ENCODE results near the gene ZNF335.

Gene ZNF335

DNA sequence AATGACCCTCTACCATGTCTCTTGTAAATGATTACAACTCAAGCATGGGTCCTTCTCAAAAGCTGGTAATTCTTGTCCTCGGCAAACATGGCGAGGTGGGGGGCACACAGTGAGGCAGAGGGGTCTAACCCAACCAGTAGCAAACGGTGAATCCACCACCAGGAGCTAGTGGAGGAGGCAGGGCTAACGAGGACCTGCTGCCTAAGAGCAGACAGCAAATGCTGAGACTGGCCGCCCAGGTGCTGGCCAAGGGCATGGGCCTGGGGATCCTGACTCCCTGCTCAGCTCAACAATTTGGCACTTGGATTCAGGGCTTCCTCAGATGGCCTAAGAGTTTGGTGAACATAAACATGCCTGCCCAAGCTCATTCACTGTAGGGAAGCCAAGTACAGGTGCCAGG lies 19.1 kb downstream of the ZNF335 start:
- DNase-seq (ENCODE audit: low read depth in 2 of 2): no peak

DNA sequence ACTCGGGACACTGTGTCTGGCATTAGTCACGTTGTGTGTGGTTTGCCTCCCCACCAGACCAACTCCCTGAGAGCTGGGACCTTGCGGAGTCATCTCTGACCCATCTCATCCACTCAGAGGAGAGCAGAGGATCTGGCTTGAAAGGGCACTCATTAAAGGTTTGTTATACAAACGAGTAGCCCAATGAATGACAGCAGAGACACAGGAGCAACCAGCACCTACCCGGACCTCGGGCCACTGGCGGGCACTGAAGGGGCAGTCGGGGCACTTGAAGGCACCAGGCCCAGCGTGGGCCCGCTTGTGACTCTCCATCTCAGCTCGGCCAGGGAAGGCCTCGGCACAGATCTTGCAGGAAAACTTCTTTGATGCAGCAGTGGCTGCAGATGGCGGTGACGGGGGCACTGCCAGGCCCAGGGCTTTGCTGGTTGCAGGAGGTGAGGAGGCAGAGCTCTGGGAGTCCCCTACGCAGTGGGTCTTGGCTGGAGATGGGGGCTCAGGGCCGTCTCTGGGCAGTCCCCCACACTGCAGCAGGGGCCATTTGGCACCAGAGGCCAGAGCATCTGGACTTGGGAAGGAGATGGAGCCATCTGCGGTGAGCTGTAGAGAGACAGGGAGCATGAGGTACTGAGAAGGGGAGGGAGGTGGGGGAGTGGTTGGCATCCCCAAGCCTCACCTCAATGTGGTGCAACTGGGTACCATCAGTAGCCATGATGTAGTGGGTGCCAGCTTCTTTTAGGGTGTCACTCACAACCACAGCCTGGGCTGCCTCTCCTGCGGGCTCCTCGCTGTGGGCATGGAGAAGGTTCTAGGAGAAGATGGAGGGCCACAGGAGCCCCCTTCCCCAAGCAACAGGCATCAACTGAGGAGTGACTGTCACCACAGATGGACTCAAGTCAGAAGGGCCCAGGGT lies 19.8 kb downstream of the ZNF335 start:
- DNase-seq (ENCODE audit: low read depth in 2 of 2): no peak

DNA sequence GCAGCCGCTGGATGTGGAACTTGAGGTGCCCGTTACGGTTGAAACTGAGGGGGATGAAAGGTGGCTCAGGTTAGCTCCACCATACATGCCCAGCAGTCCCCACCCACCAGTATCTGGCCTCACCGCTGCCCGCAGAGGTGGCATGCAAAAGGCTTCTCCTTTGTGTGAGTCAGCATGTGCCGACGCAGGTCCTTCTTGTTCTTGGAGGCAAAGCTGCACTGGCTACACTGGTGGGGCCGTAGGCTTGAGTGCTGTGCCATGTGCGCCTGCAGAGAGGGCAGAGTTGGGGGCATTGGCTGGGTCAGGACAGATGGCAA lies 21.7 kb downstream of the ZNF335 start:
- no peak for DNase-seq (ENCODE audit: low read depth in 2 of 2)

DNA sequence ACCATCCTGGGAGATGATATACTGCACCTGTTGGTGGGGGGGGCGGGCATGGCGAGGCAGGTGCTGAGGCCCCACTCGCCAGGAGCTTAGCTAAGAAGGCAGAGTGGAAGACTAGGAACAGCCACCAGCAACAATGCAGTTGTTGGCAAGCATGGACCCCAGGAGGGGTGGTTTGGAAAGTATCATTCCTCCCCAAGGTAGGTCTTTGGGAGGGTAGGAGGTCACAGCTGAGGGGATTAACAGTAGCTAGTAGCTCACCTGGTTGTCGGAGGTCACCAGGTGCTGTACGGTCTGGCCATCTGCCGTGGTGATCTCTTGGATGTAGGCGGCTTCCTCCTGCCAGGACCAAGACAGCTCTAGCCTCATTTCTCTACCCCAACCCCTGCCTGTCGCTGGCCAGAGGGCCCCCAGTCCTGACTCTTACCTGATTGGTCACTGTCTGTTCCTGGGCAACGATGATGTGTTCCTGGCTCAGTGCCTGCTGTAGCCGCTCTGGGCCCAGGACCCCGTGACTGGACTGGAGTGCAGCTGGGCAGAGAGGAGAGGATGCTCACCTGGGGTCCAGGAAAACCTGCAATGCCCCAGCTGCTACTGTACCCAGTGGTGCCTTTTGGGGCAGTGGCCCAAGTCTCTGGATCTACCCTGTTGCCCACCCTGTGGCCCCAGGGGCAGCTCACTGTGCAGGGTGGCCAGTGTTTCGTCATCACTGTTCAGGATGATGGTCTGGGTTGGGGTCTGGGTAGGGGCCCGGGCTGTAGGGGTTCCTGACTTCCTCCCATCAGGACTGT lies 22.3 kb downstream of the ZNF335 start:
- DNase-seq (ENCODE audit: low read depth in 2 of 2): no peak

DNA sequence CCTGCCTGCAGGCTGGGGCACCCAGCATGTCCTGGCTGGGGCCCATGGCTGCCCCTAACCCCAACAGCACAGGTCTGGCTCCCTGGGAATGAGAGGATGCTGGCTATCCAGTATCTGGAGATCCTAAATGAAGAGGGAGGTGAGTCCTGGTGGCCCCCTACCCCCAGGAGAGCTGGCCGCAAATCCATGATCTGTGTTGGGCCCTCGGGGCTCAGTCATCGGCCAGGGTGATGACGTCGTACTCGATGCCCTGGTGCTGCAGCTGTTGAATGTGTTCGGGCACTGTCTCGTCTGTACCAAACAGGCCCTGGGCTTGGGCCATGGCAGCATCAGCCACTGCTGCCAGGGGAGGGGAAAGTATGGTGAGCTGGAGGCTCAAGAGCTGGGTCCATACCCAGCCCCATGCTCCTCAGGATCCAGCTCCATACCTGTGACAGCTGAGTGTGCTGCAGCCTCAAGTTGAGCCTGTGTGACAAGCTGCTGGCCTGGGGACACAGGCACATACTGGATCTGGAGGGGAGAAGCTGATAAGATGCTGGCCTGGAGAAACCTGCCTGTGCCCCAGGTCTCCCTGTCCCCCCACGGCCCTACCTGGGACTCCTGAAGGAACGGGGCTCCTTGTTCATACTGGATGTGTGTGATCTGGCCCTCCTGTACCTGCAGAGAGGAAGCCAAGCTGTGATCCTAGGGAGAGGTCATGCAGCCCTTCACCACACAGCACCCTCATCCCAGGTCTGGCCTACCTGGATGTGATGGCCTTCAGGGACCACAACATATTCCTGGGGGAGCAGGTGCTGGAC lies 23.1 kb downstream of the ZNF335 start:
- no peak for DNase-seq (ENCODE audit: low read depth in 2 of 2)

DNA sequence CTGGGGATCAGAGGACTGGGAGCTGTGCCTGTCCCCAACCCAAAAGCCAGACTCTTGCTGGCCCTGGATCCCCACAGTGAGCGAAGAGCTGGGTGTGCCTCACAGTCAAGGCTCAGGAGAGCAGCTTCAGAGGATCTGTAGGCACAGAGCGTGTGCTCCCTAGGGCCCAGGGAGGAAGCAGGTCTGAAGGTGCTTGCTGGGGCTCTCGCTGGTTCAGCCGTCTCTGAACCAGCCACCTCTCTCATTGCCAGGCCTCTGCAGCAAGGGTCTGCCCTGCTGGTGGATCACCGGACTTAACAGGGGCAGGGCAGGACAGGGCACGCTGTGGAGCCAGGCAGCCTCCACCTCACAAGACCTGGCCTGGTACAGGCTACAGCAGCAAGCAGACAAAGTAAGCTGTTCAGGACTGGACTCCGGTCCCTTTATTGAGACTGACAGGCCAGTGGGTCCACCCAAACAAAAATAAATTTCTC lies 23.7 kb downstream of the ZNF335 start:
- DNase-seq (ENCODE audit: low read depth in 2 of 2): no peak

DNA sequence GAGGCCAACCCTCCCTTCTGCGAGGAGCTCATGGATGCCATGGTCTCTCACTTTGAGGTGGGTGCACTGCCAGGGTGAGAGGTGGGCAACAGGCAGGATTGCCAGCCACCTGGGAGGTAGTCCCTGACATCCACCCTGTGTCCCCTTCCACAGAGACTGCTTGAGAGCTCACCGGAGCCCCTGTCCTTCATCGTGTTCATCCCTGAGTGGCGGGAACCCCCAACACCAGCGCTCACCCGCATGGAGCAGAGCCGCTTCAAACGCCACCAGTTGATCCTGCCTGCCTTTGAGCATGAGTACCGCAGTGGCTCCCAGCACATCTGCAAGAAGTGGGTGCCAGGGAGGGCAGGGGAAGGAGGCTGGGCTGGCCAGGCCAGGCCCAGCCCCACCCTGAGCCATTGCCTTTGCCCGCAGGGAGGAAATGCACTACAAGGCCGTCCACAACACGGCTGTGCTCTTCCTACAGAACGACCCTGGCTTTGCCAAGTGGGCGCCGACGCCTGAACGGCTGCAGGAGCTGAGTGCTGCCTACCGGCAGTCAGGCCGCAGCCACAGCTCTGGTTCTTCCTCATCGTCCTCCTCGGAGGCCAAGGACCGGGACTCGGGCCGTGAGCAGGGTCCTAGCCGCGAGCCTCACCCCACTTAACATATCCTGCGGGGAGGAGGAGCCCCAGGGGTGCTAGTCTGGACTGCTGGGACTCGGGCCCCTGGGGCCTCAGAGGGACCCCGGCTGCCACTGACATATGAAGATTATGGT lies 24.7 kb downstream of the ZNF335 start:
- no peak for DNase-seq (ENCODE audit: low read depth in 2 of 2)

DNA sequence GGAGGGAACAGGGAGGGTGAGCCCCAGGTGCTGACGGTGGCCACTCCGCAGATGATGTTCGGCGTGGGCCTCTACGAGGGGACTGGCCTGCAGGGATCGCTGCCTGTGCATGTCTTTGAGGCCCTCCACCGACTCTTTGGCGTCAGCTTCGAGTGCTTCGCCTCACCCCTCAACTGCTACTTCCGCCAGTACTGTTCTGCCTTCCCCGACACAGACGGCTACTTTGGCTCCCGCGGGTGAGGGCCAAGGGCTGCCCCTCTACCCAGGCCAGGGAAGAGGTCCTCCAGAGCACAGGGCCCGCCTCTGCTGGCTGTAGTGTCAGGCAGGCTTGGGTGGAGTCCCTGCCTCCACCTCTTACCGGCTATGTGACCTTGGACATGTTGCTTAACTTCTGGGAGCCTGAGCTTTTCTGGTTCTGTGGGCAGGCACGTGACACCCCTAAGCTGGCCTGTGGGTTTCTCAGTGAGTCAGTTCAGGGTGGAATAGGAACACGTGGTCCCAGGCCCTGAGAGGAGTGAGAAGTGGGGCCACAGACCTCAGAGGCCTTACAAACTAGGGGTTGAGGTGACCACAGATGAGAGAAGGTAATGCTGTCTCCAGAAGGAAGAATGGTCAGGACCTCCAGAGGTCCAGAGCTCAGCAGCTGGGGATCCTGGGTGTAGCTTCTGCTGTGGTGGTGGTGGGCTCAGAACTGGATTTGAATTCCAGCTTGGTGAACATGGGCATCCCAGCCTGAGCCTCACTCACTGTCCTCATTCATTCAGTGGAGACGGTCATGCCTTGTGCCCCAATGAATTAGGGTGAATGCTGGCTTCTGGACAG lies 25.6 kb downstream of the ZNF335 start:
- DNase-seq (ENCODE audit: low read depth in 2 of 2): no peak

DNA sequence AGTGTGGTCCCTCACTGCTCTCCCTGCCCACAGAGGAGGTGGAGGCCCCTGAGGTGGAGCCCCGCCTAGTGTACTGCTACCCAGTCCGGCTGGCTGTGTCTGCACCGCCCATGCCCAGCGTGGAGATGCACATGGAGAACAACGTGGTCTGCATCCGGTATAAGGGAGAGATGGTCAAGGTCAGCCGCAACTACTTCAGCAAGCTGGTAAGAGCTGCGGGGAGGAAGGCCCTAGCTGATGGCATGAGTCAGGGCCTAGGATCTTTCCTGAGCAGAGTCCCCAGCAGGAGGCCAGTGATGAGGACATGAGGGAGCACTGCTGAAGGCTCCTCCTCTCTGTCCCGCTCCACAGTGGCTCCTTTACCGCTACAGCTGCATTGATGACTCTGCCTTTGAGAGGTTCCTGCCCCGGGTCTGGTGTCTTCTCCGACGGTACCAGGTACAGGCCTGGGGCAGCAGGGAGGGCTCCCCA lies 26.3 kb downstream of the ZNF335 start:
- no peak for DNase-seq (ENCODE audit: low read depth in 2 of 2)

DNA sequence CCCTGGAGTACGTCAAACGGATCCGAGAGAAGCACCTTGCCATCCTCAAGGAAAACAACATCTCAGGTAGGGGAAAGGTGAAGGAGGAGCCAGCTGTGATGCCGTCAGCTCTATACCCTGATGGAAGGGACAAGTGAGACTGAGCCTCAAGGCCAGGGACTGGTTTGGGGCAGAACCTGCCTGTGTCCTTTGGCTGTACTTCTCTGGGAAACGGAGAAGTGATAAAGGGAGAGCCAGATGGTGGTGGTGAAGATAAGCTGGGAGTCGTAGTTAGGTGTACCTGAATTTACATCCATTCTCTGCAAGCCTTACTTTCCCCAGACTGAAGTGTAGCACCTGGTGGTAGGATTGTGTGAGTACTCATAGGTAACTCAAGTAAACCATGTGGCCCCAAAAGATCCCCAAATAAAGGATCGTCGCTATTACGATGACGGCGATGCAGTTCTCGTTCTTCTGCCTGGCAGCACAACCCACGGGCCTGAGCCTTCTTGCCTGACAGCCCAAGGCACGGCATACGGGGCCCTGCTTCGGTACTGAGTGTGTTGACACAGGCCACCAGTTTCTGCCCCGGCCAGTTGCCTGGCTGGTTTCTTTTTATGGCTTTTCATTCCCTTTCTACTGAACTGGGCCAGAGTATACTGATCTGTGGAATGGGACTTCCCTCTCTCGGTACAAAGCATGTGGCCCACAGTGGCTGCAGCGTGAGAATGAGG lies 26.9 kb downstream of the ZNF335 start:
- no peak for DNase-seq (ENCODE audit: low read depth in 2 of 2)

DNA sequence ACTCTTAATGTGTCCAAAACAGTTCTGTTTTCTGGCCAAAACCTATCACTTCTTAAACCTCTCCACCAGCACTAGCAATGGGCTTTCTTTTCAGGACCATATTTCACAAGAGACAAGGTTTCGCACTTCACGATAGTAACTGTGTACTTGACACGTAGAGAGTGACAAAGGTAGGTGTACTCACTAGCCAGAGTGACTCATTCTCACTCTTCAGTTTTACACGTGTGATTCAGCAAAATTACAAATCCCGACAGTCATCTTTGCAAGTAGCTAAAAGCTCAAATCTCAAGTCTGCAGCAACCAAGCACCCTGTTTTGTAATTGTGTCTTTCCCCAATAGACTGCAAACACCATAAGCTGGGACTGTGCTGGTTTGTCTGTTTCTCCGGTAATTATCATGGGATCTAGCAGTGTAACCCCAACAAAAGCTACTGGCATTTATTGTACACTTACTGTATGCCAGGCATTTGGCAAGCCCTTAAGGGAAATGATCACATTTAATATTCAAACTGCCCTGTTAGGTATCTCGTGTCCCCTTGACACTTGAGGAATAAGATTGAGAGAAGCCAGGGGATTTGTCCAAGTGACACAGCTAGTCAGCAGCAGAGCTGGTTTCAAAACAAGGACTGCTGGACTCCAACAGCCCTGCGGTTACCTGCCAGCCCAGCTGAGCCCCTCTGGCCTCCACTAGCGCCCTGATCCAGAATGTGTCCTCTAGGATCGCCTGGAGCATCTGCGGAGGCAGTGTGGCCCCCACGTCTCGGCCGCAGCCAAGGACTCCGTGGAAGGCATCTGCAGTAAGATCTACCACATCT lies 27.6 kb downstream of the ZNF335 start:
- no peak for DNase-seq (ENCODE audit: low read depth in 2 of 2)

DNA sequence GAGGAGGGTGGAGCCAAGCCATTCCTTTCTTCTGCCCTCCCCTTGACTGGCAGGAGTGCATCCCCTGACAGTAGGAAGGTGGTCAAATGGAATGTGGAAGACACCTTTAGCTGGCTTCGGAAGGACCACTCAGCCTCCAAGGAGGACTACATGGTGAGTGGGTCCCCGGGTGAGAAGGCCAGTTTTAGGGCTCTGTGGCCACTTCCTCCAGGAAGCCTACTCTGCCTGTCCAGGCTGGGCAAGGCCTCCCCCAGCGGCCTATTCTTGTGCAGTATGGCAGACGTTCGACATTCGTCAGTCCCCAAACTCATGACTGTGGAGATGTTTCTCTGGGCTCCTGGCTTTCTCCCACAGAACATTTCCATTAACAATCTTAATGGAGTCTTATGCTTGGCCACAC lies 28.4 kb downstream of the ZNF335 start:
- DNase-seq (ENCODE audit: low read depth in 2 of 2): no peak

DNA sequence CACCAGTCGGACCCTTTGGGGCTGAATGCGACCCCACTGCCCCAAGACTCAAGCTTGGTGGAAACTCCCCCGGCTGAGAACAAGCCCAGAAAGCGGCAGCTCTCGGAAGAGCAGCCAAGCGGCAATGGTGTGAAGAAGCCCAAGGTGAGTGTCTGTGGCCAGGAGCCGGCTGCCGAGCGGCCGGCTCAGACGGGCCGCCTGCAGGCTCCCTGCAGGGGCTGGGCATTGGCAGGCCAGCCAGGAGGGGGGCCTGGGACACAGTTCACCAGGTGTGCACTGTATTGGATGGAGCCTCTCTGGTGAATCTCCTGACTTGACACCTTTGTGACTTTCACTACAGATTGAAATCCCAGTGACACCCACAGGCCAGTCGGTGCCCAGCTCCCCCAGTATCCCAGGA lies 31.5 kb downstream of the ZNF335 start:
- DNase-seq (ENCODE audit: low read depth in 2 of 2): no peak

DNA sequence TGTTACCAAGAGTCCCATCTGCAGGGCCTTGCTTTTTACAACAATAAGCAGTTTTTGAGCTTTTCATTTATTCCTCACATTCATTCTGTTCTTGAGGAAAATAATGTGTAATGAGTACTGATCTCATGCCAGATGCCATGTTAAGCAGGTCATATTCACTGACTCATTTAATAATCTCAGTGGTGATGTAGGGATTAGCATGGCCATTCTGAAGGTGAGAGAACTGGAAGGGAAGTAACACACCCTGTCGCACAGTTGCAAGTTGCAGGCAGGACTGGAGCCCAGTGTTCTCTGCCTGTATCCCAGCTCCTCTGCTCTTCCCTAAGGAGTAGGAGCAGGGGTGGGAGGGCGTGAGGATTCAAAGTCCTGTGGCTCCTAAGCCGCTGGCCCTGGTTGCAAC lies 31.9 kb downstream of the ZNF335 start:
- DNase-seq (ENCODE audit: low read depth in 2 of 2): no peak

DNA sequence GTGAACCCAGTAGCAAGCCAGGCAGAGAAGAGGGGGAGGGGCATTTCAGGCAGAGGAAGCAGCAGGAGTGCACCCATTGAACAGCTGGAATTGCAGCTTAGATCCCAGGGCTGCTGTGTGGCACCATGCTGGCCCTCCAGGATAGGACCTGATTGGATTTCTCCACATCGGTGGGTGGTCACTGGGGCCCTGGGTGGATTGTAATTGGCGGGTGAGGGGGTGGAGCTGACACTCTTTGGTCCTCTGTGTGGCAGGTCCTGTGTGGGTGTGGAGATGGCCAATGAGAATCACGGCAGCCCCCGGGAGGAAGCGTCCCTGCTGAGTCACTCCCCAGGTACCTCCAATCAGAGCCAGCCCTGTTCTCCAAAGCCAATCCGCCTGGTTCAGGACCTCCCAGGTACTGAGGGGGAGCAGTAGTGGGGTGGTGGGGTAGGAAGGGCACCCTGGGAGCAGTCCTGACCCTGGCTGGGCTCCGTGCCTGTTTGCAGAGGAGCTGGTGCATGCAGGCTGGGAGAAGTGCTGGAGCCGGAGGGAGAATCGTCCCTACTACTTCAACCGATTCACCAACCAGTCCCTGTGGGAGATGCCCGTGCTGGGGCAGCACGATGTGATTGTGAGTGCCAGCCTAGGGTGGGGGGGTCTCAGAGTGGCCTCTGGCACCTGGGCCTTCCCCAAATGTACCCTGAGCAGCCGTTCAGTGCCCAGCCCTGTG lies 33.1 kb downstream of the ZNF335 start:
- DNase-seq (ENCODE audit: low read depth in 2 of 2): no peak

DNA sequence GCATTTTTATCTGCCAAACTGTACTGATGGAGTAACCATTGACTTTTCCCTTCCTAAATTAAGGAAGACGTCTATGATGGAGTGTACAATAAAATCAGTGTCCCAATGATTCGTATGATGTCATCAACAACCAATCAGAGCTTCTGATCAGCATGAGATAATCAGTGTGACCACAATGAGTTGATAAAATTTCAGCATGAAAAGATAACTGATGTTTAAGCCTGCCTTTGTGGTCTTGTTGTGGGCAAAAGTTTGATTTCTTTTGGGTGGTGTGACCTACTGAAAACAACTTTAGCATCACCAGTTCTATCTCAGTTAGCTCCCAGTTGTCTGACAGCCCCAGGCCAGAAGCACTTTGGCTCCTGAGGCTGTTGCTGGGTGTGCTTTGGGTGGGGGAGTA lies 34.2 kb downstream of the ZNF335 start:
- DNase-seq (ENCODE audit: low read depth in 2 of 2): no peak

DNA sequence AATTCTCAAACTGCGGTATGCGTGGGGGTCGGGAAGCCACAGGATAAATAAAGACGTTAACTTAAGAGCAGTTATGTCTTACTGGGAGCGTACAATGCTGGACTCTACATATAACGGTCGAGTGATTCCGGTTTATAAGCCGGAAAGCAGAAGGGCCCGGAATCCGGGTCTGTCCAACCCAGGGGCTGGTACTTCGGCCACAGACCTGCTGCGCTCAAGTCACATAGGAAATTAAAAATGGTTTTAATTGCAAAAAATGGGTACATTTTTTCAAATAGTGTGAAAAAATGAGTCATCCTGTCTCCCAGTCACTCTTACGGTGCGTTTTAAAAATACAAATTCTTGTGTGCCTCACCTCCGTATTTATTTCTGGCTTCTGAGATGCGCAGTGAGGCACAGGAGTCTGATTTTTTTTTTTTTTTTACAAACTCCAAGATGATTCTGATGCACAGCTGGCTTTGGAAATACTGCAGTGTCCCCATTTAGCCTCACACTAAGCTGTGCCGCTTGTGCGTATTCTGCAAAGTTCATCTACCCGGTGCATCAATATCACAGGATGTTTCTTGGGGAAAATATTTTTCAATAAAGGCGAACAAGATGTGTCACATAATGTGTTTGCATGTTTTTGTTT lies 36.5 kb downstream of the ZNF335 start:
- no peak for DNase-seq (ENCODE audit: low read depth in 2 of 2)
